IPS DF 4.7 (cell line): ENCODE measurements around the gene RASL11A.
"Not testable (repeated sequence)": the region's sequence is repeated elsewhere in the genome, so short reads cannot be mapped to it uniquely, and the experiment has no call there.

ENCODE experiments used
- DNase-seq: peaks from one replicate; pipeline ENCODE4 v3.0.0-alpha.2; 2013; ENCODE audit warnings: low spot score; ENCODE audit errors: extremely low read depth

RASL11A gene

GRCh38 chr13:27270594-27271520, at the start of gene RASL11A:
RASL11A (plus strand) TSS chr13:27270830; CDS start chr13:27270945, 115 bp downstream.
- no peak for DNase-seq

DNA sequence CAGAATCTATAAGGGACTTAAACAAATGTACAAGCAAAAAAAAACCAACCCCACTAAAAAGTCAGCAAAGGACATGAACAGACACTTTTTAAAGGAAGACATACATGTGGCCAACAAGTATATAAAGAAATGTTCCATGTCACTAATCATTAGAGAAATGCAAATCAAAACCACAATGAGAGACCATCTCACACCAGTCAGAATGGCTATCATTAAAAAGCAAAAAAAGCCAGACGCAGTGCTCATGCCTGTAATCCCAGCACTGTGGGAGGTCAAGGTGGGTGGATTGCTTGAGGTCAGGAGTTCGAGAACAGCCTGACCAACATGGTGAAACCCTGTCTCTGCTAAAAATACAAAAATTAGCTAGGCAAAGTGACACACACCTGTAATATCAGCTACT, 48.5 kb upstream of the RASL11A start:
- not testable (repeated sequence) for DNase-seq

DNA sequence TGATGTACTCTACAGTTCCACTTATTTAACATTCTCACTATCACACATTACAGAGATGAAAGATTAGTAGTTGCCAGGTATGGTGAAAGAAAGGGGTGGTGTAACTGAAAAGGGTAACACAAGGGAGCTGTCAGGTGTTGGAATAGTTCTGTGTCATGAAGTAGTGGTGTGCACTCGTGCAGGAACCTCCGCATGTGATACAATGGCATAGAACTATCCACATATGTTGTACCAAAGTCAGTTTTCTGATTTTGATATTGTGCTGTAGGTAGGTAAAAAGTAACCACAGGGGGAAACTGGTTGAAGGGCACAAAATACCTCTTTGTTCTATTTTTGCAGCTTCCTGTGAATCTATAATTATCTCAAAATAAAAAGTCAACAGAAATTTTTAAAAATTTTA, 43.6 kb upstream of the RASL11A start:
- no peak for DNase-seq

- no peak for DNase-seq
These were observed 42.5 kb upstream of the RASL11A start for GRCh38 chr13:27228131-27228530.

GRCh38 chr13:27229642-27230041, 41.0 kb upstream of the RASL11A start:
- DNase-seq, result no peak

DNA sequence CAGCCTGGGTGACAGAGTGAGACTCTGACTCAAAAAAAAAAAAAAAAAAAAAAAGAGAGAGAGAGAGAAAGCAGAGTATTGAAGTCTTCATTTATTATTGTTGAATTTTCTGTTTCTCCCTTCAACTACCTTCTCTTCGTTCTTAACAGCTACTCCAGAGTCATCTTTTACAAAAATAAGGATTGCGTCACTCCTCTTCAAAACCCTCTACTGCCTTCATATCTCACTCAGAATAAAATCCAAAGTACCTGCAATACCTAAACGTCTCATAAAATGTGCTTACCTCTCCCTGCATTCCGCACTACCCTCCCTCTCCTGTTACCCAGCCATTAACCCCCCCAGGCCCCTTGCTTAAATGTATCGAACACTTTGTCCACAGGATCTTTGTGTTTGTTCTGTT, 36.7 kb upstream of the RASL11A start:
- no peak for DNase-seq

DNA sequence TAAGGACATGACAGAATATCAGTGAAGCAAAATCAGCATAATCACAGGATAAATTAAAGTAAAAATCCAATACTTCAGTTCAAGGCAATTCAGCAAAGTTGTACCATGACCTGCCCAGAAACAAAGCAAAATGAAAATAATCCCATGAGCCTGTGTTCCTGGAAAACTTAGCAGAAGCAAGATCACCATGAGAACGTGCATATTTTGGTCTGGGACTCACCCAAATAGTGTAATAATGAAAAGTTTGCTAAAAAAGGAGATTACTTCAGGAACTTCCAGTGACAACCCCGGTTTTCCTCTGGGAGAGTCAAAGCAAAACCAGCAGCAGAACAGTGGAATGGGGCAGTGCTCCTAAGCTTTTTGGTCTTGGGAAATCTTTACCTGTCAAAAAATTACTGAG, 34.2 kb upstream of the RASL11A start:
- no peak for DNase-seq

DNA sequence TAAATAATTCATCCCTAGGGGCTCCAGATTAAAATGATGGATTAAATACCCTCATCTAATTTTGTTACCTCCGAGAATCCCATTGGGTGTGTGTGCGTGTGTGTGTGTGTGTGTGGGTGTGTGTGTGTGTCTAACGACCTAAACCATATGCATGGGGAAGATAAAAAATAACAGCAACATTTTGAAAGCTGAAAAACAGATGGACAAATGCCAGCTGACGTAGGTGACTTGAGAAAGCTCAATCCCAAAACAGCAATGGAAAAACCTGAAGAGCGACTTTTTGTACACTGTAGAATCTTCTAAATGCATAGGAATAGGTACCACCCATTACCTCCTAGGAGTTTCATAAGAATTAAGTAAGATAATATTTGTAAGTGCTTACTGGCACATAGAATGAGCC, 27.9 kb upstream of the RASL11A start:
- no peak for DNase-seq

GRCh38 chr13:27245610-27246009, 25.0 kb upstream of the RASL11A start:
- DNase-seq, result no peak

DNA sequence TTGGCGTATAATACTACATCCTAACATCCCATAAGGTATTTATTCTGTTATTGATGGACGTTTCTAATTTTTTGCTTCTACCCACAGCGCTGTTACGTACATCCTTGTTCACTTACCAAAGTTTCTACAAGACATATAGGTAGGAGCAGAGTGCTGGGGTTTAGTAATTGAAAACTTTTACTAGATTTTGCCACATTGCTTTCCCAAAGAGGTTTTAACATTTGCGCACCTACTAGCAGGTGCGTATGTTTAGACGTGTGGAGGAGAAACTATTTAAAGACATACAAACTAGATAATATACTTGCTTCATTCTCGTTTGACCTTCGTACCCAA, 19.8 kb upstream of the RASL11A start:
- DNase-seq, result no peak

DNA sequence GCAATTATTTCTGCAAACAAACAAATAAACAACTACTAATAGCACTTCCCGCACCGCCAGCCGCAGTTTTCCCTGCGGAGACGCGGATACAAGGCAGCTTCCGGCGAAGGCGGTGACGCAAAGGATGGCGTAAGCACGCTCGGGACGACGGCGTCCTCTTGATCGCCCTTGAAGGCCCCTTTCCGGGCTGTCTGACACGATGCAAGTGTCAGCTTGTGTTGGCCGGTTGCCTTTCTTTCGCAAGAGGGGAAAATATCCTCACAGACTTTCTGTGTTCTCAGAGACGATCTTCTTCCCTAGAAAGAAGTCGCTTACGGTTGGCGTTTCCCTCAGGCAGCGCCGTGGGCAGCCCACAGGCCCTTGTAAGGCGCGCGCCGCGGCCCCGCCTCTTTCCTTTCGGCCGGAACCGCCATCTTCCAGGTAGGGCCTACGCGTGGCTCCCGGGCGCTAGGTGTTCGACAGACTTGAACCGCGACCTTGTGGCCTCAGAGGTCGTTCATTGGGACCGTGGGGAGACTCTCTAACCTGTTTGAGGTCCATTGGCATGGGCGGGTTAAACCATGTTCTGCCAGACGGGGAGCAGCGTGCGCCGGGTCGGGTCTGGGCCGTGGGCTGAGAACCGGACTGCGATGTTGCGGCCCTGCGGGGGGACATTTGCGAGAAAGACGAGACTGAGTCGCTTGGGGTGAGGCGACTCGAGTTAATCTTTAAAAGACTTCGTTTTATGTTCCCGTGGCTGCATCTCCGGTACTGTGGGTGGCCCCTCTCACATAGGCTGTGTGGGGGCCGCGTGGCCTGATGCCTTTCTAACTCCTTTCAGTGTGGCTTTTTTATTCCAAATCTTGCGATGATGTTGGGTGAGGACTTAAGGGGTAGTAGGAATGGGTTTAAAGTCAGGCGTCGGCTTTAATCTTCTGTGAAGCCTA, 19.2 kb upstream of the RASL11A start, which contains the start of gene RPL21:
Gene RPL21 (plus strand): TSS at position 393 of the 926 bp plus-strand sequence. CDS start 2,219 bp downstream, outside the sequence.
- peak; percentile 92 for DNase-seq

- no peak for DNase-seq
These were observed 18.2 kb upstream of the RASL11A start for GRCh38 chr13:27252467-27252866.

DNA sequence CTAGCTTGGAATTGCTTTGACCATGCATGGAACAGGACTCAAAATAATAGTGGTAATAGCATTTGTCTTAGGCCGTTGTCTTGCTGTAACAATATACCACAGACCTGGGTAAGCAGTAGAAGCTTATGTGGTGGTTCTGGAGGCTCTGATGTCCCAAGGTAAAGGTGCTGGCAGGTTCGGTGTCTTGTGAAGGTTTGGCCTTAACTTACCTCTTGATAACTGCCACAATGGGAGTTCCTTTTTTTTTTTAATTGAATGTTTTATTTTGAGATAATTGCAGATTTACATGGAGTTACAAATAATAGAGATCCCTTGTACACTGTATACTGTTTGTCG, 13.4 kb upstream of the RASL11A start:
- DNase-seq, result no peak

- DNase-seq, result no peak
These were observed 12.9 kb upstream of the RASL11A start for GRCh38 chr13:27257648-27258253.

GRCh38 chr13:27258637-27259386, 11.8 kb upstream of the RASL11A start:
- DNase-seq, result no peak

DNA sequence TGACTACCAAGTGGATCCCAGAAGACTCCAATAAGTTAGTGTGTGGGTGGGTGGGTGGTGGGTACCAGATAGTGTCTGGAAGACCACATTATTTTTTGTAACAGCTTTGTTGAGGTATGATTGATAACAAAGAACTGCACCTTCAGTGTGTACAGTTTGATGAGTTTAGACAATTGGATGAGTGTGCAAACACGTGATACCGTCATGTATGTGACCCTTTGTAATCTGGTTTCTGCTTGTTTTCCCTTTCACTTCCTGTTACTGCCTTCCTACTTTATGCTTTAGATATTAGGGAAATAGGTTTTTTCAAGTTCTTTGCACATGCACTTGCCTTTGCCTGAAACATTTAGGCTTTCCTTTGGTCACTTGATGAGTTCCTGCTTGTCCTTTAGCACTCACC, 10.8 kb upstream of the RASL11A start:
- DNase-seq, result no peak

- no peak for DNase-seq
These were observed 9.2 kb upstream of the RASL11A start for GRCh38 chr13:27261396-27261795.

DNA sequence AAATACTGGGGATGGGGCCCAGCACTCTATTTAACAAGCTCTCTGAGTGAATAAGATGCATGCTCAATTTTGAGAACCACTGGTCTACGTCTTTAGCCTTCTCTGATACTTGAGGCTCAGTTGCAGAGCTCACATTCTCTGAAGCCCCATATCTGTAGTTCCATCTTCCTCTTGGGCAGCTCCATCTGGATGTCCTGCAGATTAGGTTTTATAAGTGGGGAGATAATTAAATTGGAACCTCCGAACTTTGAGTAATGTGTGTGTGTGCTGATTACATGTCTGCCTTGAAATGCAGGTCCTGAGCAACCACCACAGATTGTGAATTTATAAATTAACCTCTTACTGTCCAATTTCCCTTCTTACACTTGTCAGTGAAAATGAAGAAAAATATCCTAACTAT, 7.2 kb upstream of the RASL11A start:
- no peak for DNase-seq

DNA sequence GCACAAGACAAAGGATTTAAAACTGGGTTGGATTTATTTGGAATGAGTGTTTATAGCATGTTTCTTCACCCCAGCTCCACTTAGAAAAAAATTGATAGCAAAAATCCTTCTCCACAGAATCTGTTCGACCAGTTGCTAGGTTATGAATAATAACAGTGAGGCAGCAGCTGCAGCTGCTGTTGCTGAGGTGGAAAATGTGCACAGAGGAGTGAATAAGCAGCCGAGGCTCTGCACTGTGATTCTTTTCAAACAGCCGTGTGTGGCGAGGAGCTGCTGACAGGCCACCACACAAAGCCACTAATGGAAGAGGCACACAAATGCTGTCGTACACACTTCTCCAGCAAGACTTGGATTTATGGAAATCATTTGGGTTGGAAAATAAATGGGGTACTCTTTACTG, 6.4 kb upstream of the RASL11A start:
- DNase-seq, result no peak

GRCh38 chr13:27264648-27265047, 6.0 kb upstream of the RASL11A start:
- DNase-seq, result no peak

- DNase-seq, result no peak
These were observed 3.7 kb upstream of the RASL11A start for GRCh38 chr13:27266917-27267316.
